Kidney epithelial cell (primary cell): ENCODE results near the gene FSTL4. TPM values are rescaled to one million over a fixed set of nuclear protein-coding genes. Genes with fewer than 3 reads are reported as not detected.

Experiments used
- DNase-seq: peaks from one replicate; pipeline ENCODE4 v3.0.0-alpha.2; 2010; ENCODE audit warnings: low read depth
- H3K27me3 ChIP-seq: 2 replicates; pipeline ENCODE4 v1.6.0; 2011; ENCODE audit warnings: low read length; ENCODE audit not compliant: control insufficient read depth, insufficient read depth
- H3K36me3 ChIP-seq: 2 replicates; pipeline ENCODE4 v1.5.1; 2011; ENCODE audit warnings: low read length; ENCODE audit not compliant: control insufficient read depth, insufficient read depth
- H3K4me3 ChIP-seq: 2 replicates; pipeline ENCODE4 v1.5.1; 2011; ENCODE audit warnings: low read depth, mild to moderate bottlenecking, control low read depth, low read length
- CTCF ChIP-seq: IDR thresholded peaks from 2 replicates; pipeline ENCODE4 v1.5.1; 2011; ENCODE audit warnings: mild to moderate bottlenecking, moderate library complexity, low read length, control low read depth, inconsistent platforms; ENCODE audit not compliant: insufficient read depth, poor library complexity, severe bottlenecking
- total RNA-seq: library from RNA; depleted of rRNA; stranded (reverse); fragments of >200 nt; gene quantifications from 2 replicates; pipeline ENCODE4 v1.2.3, GENCODE V29; 2015

FSTL4 gene
- total RNA-seq, 1 donor from 2014 or later, result not detected

- DNase-seq, result no peak
- H3K27me3 ChIP-seq, result peaks cover 4% of the 10 kb centered on the region
- TF ChIP-seq CTCF, result no peak
- no peaks in the 10 kb centered on the region for H3K36me3 ChIP-seq
- H3K4me3 ChIP-seq, result no peak overlapping the region
These were observed 186.1 kb downstream of the FSTL4 start for GRCh38 chr5:133426264-133426663.

- Histone ChIP-seq H3K36me3 (no peaks in the 10 kb centered on the region), H3K4me3 (no peak overlapping the region), H3K27me3 (peaks cover 4% of the 10 kb centered on the region)
- DNase-seq, result no peak
- no peak for TF ChIP-seq CTCF
These were observed 186.6 kb downstream of the FSTL4 start for GRCh38 chr5:133425764-133426163.

- DNase-seq, result no peak
- no peaks in the 10 kb centered on the region for H3K36me3 ChIP-seq
- H3K4me3 ChIP-seq, result no peak overlapping the region
- TF ChIP-seq CTCF, result no peak
- peaks cover 7% of the 10 kb centered on the region for H3K27me3 ChIP-seq
These were observed 187.1 kb downstream of the FSTL4 start for GRCh38 chr5:133425222-133425621.

- no peak for DNase-seq
- peaks cover 7% of the 10 kb centered on the region for H3K27me3 ChIP-seq
- no peak overlapping the region for H3K4me3 ChIP-seq
- H3K36me3 ChIP-seq, result no peaks in the 10 kb centered on the region
- peak; percentile 90 for TF ChIP-seq CTCF
These were observed 188.6 kb downstream of the FSTL4 start for GRCh38 chr5:133423618-133424282.

- H3K27me3 ChIP-seq, result peaks cover 7% of the 10 kb centered on the region
- no peak for TF ChIP-seq CTCF
- H3K36me3 ChIP-seq, result no peaks in the 10 kb centered on the region
- no peak overlapping the region for H3K4me3 ChIP-seq
- no peak for DNase-seq
These were observed 189.2 kb downstream of the FSTL4 start for GRCh38 chr5:133423011-133423617.

GRCh38 chr5:133421806-133422205 lies 190.5 kb downstream of the FSTL4 start:
- peaks cover 7% of the 10 kb centered on the region for H3K27me3 ChIP-seq
- no peaks in the 10 kb centered on the region for H3K36me3 ChIP-seq
- H3K4me3 ChIP-seq, result no peak overlapping the region
- no peak for DNase-seq
- TF ChIP-seq CTCF, result no peak
